Body of pancreas (tissue), 4 donors: Measurements from ENCODE around the gene GRIN1. TPM values are rescaled to one million over a fixed set of nuclear protein-coding genes. Genes with fewer than 3 reads are reported as not detected.

Experiments
- ATAC-seq: fragments of 150-250 bp; one replicate; pipeline ENCODE4 v1.9.1; 2016
- DNase-seq, 4 donors: peaks; one replicate each; pipeline ENCODE4 v3.0.0-alpha.2; 2019
- H3K27ac ChIP-seq, 4 donors: fragments of 200-600 bp; sonication (generic); 1 replicate in 3 of 4; 2 replicates in 1 of 4; pipeline versions ENCODE4 v1.5.1 to v1.6.1; 2016 to 2019; ENCODE audit warnings: mild to moderate bottlenecking in 1 of 4, mixed read lengths in 1 of 4, moderate library complexity in 1 of 4
- H3K27me3 ChIP-seq, 2 donors: fragments of 200-600 bp; sonication (generic); one replicate each; pipeline ENCODE4 v1.6.0; 2016; ENCODE audit warnings: mild to moderate bottlenecking in 1 of 2
- H3K36me3 ChIP-seq, 2 donors: fragments of 200-600 bp; sonication (generic); replicated peaks in 1 of 2; 2 replicates each; pipeline ENCODE4 v1.5.1; 2016; ENCODE audit warnings: low read depth in 2 of 2; ENCODE audit not compliant: insufficient read depth in 1 of 2
- H3K4me1 ChIP-seq: fragments of 200-600 bp; sonication (generic); one replicate; pipeline ENCODE4 v1.6.0; 2016
- H3K4me3 ChIP-seq, 2 donors: fragments of 200-600 bp; sonication (generic); 1 replicate in 1 of 2; 2 replicates in 1 of 2; pipeline ENCODE4 v1.5.1; 2016 to 2019
- H3K9me3 ChIP-seq, 3 donors: fragments of 200-600 bp; sonication (generic); 1 replicate in 2 of 3; 2 replicates in 1 of 3; pipeline ENCODE4 v1.5.1; 2016
- POLR2A ChIP-seq, 3 donors: fragments of 450-650 bp; IDR thresholded peaks; one replicate each; pipeline ENCODE4 v1.6.1; 2016; ENCODE audit warnings: antibody characterized with exemption in 3 of 3, mild to moderate bottlenecking in 2 of 3
- WGBS, 2 donors: methylation state at CpG; one replicate each; pipeline ENCODE4 v1.1.5; 2017; 5-methylcytosine and 5-hydroxymethylcytosine counted together
- intact Hi-C: fragments of 100-400 bp; cut with DNase I; formaldehyde crosslinking; loops from one replicate; pipeline ENCODE4 v1.15.1; 2023
- total RNA-seq, 2 donors: library from RNA; depleted of rRNA; stranded (reverse); fragments of >200 nt; gene quantifications; one replicate each; pipeline ENCODE4 v1.1.0, GENCODE V29; 2016
- TF ChIP-seq, protein P1 (sequence below), 7 experiments: fragments of 450-650 bp in 4 of 7; fragments of 200-600 bp in 3 of 7; sonication (generic) in 3 of 7; IDR thresholded peaks; one replicate each; pipeline ENCODE4 v1.5.1; 2016 to 2019; ENCODE audit warnings: antibody characterized with exemption in 7 of 7

The GRIN1 gene
- total RNA-seq, 2 donors from 2014 or later: not detected

DNA sequence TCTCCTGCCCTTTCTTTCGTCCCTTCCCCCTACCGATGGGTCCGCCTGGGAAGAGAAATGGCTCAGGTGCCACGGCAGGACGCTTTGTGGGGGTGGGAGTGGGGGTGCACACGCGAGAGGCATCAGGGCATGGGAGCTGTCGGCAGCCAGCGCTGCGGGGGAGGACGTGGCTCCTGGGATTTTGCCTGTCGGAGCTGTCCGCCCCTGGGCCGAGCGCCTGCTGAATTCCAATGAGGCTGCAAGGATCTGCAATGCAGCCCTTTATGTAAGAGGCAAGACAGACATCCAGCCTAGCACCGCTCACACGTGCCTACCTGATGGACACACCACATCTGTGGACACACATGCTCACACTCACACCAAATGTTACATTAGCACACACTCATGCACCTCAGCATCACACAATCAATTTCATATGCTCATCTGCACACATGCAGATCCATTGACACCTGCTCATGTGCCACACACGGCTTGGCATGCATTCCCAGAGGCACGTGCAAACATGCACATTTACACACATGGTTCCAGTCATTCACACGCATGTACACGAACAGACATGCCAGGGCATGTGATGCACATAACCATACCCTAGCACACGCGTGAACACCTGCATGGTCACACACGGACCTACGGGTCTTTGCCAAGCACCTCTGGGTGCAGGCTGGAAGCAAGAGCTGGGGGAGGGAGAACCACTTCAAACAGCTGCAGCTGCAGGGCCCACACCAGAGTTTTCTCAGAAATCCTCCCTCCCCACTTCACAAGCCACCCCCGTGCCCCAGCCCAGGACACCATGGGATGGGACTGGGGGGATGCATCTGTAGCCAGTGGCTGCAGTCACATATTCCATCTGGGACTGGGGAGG lies 1.4 kb downstream of the GRIN1 start:
- no peak for ATAC-seq
- intact Hi-C loops: no loop called here
- no peak overlapping the region for H3K4me3 ChIP-seq
- no peak for DNase-seq
- H3K9me3 ChIP-seq: no peaks in the 10 kb centered on the region
- H3K27ac ChIP-seq: no peak overlapping the region
- peaks cover 0 to 27% of the 10 kb centered on the region in 2 donors for H3K27me3 ChIP-seq
- H3K4me1 ChIP-seq: peaks cover 8% of the 10 kb centered on the region
- 53 to 65% methylated on average over 15 to 26 of the region's 26 CpGs for WGBS, 2 donors
- TF ChIP-seq POLR2A (IDR thresholded peaks at IDR 0.05): no peak
- TF ChIP-seq, protein P1, sequence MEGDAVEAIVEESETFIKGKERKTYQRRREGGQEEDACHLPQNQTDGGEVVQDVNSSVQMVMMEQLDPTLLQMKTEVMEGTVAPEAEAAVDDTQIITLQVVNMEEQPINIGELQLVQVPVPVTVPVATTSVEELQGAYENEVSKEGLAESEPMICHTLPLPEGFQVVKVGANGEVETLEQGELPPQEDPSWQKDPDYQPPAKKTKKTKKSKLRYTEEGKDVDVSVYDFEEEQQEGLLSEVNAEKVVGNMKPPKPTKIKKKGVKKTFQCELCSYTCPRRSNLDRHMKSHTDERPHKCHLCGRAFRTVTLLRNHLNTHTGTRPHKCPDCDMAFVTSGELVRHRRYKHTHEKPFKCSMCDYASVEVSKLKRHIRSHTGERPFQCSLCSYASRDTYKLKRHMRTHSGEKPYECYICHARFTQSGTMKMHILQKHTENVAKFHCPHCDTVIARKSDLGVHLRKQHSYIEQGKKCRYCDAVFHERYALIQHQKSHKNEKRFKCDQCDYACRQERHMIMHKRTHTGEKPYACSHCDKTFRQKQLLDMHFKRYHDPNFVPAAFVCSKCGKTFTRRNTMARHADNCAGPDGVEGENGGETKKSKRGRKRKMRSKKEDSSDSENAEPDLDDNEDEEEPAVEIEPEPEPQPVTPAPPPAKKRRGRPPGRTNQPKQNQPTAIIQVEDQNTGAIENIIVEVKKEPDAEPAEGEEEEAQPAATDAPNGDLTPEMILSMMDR (IDR thresholded peaks at IDR 0.05): no peak
- no peaks in the 10 kb centered on the region for H3K36me3 ChIP-seq

DNA sequence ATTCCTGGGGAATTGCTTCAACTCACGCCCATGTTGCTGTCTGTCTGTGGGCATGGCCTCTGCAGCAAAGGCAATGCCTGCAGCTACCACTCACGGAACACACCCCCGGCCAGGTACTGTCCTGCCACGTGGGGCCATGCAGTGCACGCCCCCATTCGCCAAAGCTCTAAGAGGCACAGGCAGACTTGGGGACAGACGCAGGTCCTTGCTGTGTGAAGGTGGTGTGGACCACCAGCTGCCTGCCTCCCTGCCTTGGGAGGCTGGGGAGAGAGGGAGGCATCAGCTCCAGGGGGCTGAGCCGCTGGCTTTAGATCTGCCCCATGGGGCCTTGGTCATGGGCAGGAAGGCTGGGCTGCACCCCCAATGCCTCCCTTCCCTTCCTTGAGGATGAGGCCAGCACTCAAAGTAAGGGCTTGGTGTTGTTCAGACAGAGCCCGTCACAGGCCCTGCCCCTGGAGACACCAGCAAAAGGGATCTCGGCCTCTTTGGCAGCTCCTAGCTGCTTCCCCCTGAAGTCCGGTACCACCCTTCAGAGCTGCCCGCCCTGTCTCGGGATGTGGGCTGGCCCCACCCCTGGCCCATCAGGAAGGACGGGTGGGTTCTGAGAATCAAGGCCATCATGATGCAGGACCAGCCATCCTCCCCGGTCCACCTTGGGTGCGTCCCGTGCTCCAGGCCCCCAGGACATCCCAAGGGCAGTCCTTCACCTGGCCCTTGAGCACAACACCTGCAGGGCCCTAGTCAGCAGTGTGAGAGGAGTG lies 2.3 kb downstream of the GRIN1 start:
- 75 to 82% methylated on average over 2 to 17 of the region's 17 CpGs for WGBS, 2 donors
- Histone ChIP-seq H3K27me3 (peaks cover 0 to 27% of the 10 kb centered on the region in 2 donors), H3K4me1 (peaks cover 8% of the 10 kb centered on the region), H3K27ac (no peak overlapping the region), H3K36me3 (no peaks in the 10 kb centered on the region), H3K9me3 (no peaks in the 10 kb centered on the region), H3K4me3 (no peak overlapping the region)
- TF ChIP-seq POLR2A (IDR thresholded peaks at IDR 0.05): no peak
- TF ChIP-seq, protein P1 (IDR thresholded peaks at IDR 0.05): no peak
- intact Hi-C loops: no loop called here
- DNase-seq (no peak), ATAC-seq (no peak)

DNA sequence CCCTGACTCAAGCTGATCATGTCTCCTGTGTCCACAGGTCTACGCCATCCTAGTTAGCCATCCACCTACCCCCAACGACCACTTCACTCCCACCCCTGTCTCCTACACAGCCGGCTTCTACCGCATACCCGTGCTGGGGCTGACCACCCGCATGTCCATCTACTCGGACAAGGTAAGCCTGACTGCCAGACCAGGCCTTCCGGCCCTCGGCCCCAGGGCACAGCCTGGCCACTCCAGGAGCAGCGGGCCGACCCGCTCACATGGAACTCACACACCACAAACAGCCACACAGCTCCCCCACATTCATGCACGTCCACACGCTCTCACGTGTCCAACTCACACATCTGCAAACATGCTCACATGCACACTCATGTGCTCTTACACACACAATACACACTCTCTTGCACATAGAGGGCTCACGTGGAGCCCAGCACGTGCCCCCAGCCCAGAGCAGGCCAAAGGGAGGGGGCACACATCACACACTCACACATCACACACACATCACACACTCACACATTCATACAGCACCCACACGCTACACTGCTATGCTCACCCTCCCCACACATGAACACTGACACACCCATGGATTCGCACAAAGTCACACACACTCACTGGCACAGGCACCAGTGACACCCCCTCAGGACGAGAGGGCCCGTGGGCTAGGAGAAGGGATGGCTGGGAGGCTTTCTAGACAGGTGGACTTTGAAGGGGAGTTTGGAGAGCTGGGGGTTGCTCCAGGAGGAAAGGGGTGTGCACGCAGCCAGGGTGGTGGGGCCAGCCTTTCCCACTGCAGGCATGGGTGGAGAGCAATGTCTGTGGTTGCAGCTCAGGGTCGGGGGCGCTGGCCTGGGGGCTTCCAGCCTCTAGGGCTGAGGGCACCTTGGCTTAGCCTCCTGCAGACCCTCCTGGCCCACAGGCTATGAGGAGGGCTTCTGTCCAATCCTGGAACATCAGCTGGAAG lies 3.3 kb downstream of the GRIN1 start:
- no peak overlapping the region for H3K27ac ChIP-seq
- peaks cover 8% of the 10 kb centered on the region for H3K4me1 ChIP-seq
- no peak overlapping the region for H3K4me3 ChIP-seq
- no peak for DNase-seq
- intact Hi-C loops: no loop called here
- H3K36me3 ChIP-seq: no peaks in the 10 kb centered on the region
- H3K9me3 ChIP-seq: no peaks in the 10 kb centered on the region
- TF ChIP-seq, protein P1 (IDR thresholded peaks at IDR 0.05): no peak
- TF ChIP-seq POLR2A (IDR thresholded peaks at IDR 0.05): no peak
- 69 to 72% methylated on average over 20 to 24 of the region's 24 CpGs for WGBS, 2 donors
- no peak for ATAC-seq
- H3K27me3 ChIP-seq: peaks cover 0 to 24% of the 10 kb centered on the region in 2 donors

DNA sequence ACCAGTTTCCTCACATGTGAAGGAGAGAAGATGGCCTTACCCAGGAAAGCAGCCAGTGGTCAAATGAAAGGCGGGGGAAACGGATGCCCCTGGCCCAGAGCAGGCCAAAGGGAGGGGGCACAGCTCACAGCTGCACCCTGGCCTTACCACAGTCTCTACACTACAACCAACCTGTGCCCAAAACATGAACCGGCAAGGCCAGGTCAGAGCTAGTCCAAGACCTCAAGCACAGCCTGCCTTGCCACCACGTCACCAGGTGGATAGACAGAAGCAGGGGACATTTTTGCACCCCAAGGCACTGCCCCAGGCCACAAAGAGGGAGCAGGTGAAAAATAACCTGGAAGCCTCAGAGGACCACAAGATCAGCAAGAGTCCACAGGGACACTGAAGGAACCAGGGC lies 4.5 kb downstream of the GRIN1 start:
- no peaks in the 10 kb centered on the region for H3K36me3 ChIP-seq
- ATAC-seq (no peak), DNase-seq (no peak)
- no peak overlapping the region for H3K27ac ChIP-seq
- peaks cover 8% of the 10 kb centered on the region for H3K4me1 ChIP-seq
- H3K27me3 ChIP-seq: peaks cover 0 to 16% of the 10 kb centered on the region in 2 donors
- H3K9me3 ChIP-seq: no peaks in the 10 kb centered on the region
- TF ChIP-seq, protein P1 (IDR thresholded peaks at IDR 0.05): no peak
- TF ChIP-seq POLR2A (IDR thresholded peaks at IDR 0.05): no peak
- H3K4me3 ChIP-seq: no peak overlapping the region
- intact Hi-C loops: no loop called here
- WGBS, 2 donors: 63 to 65% methylated on average over 4 of the region's 4 CpGs
